Measurements from ENCODE around the gene ACP3. TPM values are rescaled to one million over a fixed set of nuclear protein-coding genes. Genes with fewer than 3 reads are reported as not detected.
A peak's percentile ranks its signal among the peaks of the same experiment; 100 is the strongest.

Gene ACP3
- total and polyA plus RNA-seq, 12 donors, result 0.48 to 30.8 (median 7.4) TPM

- 72 to 94% (median 75%) methylated on average over 1 of the region's 1 CpG for WGBS, 4 donors
- Histone ChIP-seq H3K36me3 (replicated peaks in 1 of 2) (no peaks in the 10 kb centered on the region), H3K4me1 (replicated peaks in 1 of 2) (peaks cover 22 to 35% of the 10 kb centered on the region in 2 donors), H3K27me3 (no peaks in the 10 kb centered on the region), H3K4me3 (no peak overlapping the region), H3K27ac (no peak overlapping the region), H3K9me3 (replicated peaks in 1 of 3) (no peaks in the 10 kb centered on the region)
- DNase-seq, result no peak
- TF ChIP-seq POLR2A (IDR thresholded peaks at IDR 0.05) (no peak), CTCF (IDR thresholded peaks at IDR 0.05) (no peak)
- intact Hi-C loops (cut with DNase I), result no loop called here
Measured at GRCh38 chr3:132315851-132316250, 1.4 kb upstream of the ACP3 start.

GRCh38 chr3:132318451-132318850 lies 1.2 kb downstream of the ACP3 start:
- intact Hi-C loops (cut with DNase I), result no loop called here
- H3K4me1 ChIP-seq (replicated peaks in 1 of 2), result peaks cover 22 to 38% of the 10 kb centered on the region in 2 donors
- WGBS, 4 donors, result 16 to 50% (median 36%) methylated on average over 1 of the region's 1 CpG
- H3K27me3 ChIP-seq, result no peaks in the 10 kb centered on the region
- peak overlapping the region in 2 of 5 donors; percentile 86 to 89 for H3K27ac ChIP-seq
- H3K36me3 ChIP-seq (replicated peaks in 1 of 2), result no peaks in the 10 kb centered on the region
- H3K4me3 ChIP-seq, result peak overlapping the region in 1 of 4 donors; percentile 33
- DNase-seq, result no peak
- TF ChIP-seq POLR2A (IDR thresholded peaks at IDR 0.05), result no peak
- TF ChIP-seq CTCF (IDR thresholded peaks at IDR 0.05), result no peak
- H3K9me3 ChIP-seq (replicated peaks in 1 of 3), result no peaks in the 10 kb centered on the region

GRCh38 chr3:132321304-132321703 lies 4.1 kb downstream of the ACP3 start:
- no peak for TF ChIP-seq POLR2A (IDR thresholded peaks at IDR 0.05)
- no peak for TF ChIP-seq CTCF (IDR thresholded peaks at IDR 0.05)
- WGBS, 4 donors, result 61 to 92% (median 78%) methylated on average over 2 to 3 of the region's 3 CpGs
- Histone ChIP-seq H3K36me3 (replicated peaks in 1 of 2) (no peaks in the 10 kb centered on the region), H3K27me3 (no peaks in the 10 kb centered on the region), H3K4me1 (replicated peaks in 1 of 2) (peaks cover 22 to 38% of the 10 kb centered on the region in 2 donors), H3K27ac (no peak overlapping the region), H3K9me3 (replicated peaks in 1 of 3) (no peaks in the 10 kb centered on the region), H3K4me3 (no peak overlapping the region)
- DNase-seq, result no peak
- intact Hi-C loops (cut with DNase I), result no loop called here

- H3K4me3 ChIP-seq, result no peak overlapping the region
- no peak for TF ChIP-seq CTCF (IDR thresholded peaks at IDR 0.05)
- no peak for TF ChIP-seq POLR2A (IDR thresholded peaks at IDR 0.05)
- no peak overlapping the region for H3K27ac ChIP-seq
- intact Hi-C loops (cut with DNase I), result no loop called here
- H3K27me3 ChIP-seq, result no peaks in the 10 kb centered on the region
- H3K4me1 ChIP-seq (replicated peaks in 1 of 2), result peaks cover 0 to 4% of the 10 kb centered on the region in 2 donors
- no peak for DNase-seq
- no peaks in the 10 kb centered on the region for H3K36me3 ChIP-seq (replicated peaks in 1 of 2)
- no peaks in the 10 kb centered on the region for H3K9me3 ChIP-seq (replicated peaks in 1 of 3)
- WGBS, 4 donors, result 87 to 94% (median 92%) methylated on average over 4 of the region's 4 CpGs
Measured at GRCh38 chr3:132325103-132325606, 7.9 kb downstream of the ACP3 start.
